Endometrial microvascular endothelial cells (primary cell): ENCODE data around the gene CHL1. TPM values are rescaled to one million over a fixed set of nuclear protein-coding genes. Genes with fewer than 3 reads are reported as not detected.

Experiments used
- in situ Hi-C: cut with HindIII; loops from 2 replicates; pipeline ENCODE4 v1.10.0; 2017; ENCODE audit warnings: low sequenced_read_pairs, low pct_unique_long_range_greater_than_20kb; ENCODE audit errors: inconsistent ontology term
- total RNA-seq: library from RNA; depleted of rRNA; stranded (reverse); fragments of >200 nt; gene quantifications from one replicate; pipeline ENCODE4 v1.2.3, GENCODE V29; 2015; ENCODE audit errors: inconsistent ontology term

The CHL1 gene
- total RNA-seq, 1 donor from 2014 or later, result not detected

DNA sequence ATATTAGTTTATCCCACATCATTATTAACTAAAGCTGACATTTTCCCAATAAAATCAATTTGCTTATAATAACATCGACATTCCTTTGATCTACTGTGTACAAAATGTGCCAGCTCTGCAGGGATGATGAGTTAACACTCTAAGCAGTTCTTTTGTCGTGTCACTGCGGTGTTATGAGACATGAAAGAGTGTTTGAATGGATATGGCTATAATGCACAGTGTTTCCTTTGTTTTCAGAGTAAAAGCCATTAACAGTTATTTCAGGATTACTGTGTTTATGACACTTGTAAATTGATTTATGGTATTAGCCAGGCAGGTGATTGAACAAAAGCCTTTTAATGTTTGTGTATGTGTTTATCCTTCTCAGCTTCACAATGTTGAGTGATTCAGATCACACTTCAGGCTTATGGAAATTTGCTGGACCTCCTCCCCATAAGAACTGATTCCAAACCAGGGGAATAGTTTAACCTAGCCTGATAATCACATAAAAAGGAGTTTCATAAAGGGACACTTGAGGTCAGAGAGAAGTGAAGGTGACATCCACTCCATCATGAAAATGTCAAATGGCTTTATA lies 115.7 kb downstream of the CHL1 start:
- in situ Hi-C loops, result no loop called here

DNA sequence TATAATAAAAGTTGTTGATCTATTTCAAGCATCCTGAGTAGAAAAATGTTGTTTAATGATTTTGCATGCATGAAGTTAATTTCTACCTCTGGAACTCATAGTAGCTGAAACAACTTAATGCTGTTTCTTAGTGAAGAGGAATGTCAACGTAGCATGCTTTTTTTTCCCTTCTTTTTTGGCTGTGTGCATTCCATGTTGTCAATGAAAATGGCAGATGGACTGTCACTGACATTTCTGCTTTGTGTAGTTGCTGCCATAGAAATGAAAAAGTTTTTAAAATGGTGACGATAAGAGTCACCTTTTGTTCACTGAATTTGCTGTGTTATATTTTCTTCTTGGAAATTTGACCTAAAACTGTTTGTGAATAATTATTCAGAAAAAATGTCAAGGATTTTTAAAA lies 116.3 kb downstream of the CHL1 start:
- in situ Hi-C loops, result no loop called here

DNA sequence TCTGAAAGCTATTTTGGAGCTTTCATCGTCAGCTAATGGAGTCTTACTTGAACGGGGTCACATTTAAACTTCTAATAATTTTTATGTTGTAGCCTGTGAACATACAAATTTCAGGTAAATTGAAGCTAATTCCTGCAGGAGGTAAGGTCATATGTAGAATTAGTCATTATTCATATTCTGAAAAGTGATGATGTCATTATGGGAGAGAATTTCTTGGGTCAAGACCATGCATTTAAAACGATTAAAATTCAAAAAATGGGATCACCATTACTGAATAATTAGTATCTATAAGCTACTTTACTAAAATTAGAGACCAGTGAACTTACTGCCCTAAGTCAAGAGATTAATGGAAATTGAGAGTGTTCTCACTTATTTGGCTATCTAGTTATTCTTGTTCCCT lies 120.4 kb downstream of the CHL1 start:
- in situ Hi-C loops, result no loop called here

DNA sequence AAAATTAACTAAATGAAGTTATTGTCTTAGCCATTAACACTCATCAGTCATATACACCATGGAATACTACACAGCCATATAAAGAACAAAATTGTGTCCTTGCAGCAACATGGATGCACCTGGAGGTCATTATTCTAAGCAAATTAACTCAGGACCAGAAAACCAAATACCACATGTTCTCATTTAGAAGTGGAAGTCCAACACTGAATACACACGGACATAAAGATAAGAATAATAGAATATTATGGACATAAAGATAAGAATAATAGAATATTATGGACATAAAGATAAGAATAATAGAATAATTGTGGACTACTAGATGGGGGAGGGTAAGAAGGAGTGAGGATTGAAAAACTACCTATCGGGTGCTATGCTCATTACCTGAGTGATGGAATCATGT lies 122.3 kb downstream of the CHL1 start:
- in situ Hi-C loops, result no loop called here

DNA sequence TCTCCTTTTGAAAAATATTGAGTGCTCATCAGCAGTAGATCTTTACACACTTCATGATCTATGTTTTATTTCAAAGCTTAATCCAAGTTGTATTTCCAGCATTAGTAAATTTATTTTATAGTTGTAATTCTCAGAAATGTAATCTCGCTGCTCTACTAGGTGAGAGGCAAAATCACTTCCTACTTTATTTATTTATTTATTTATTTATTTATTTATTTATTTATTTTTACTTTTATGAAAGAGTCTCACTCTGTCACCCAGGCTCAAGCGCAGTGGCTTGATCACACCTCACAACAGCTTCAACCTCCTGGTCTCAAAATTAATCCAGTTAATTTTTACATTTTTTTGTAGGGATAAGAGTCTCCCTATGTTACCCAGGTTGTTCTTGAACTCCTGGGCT lies 127.9 kb downstream of the CHL1 start:
- in situ Hi-C loops, result no loop called here

DNA sequence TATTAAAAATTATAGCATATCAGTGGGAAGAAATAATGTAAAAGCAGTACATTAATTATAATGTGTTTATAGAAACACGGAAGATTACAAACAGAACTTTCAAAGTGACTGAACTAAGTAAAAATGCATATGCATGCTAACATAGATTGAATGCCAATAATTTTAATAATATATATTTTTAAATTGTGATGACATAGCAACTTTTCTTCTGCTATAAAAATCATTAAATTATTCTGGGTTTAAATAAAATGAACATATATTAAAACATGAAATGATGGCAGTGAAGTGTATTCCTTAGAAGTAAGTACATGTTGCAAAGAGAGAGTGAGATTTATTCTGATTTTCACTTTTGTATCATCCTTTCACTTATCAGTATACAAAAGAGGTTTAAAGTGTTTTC lies 128.9 kb downstream of the CHL1 start:
- in situ Hi-C loops, result no loop called here

DNA sequence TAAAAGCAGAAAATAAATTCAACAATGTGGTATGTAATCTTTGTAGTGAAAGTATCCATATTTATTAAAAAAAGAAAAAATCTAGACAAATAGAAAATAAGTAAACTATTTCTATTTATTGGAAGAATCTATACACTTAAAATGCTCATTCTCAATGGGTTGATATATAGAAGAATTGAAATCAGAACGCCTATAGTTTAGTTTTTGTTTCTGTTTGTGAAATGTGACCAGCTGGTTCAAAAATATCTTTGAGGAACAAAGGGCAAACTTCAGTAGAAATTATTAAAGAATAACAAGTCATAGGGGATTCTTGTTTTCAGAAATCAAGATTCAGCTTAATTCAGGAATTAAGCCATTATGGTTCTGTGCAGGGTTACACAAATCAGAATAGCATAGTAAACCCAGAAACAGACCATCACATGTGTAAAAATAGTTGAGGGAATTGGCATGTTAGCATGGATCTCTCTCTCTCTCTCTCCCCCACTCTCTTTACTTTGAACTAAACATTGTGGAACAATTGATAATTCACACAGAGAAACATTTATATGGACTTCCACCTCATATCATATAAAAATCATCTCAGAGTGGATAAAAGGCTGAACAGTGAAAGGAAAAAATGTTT lies 134.0 kb downstream of the CHL1 start:
- in situ Hi-C loops, result no loop called here

DNA sequence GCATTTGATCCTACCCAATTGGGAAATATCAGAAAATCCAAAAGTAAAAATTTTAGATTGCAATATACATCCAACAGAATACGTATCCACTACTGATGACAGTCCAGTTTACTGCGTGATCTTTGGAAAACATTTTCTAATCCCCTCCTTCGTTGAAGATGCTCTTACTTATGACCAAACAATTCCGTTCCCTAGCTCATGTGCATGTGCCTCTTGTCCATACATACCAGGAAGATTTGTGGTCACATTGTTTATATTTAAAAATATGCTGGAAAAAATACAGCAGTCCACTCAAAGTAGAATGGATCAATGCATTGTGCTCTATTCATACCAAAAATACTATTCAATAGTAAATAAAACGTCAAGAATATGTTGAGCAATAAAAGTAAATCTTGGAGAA lies 135.3 kb downstream of the CHL1 start:
- in situ Hi-C loops, result no loop called here

DNA sequence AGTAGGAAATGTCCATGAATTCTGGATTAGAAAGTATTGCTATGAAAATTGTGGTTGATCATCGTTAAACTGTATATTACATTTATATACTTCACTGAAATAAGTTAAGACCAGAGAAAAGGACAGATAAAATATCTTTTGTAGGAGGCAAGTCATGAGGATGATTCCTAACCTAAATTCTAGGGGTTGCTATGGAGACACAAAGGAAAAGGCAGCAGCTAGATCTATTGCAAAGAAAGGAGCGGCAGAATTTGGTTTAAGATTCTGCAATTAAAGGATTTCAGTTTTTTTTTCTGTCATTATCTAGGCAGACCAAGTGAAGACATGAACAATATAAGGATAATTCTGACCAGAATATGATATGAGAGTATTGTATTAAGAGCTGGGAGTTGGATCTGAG lies 136.1 kb downstream of the CHL1 start:
- in situ Hi-C loops, result no loop called here

DNA sequence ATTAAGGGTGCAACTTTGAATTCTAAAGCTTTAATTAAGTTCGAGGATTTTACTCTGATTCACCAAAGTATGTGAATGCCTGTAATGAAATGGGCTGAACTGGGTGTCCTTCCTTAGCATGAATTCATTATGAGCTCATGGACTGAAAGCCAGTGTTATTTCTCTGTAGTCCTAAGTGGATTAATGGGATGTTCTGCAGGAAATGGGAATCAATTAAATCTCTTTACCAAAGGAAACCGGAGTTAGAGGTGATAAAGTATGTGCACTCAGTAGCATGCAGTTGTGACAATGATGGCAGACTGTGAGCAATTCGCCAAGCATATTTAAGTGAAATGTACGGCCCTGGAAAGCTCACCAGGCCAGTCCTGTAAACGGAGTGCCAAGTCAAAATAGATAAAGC lies 138.7 kb downstream of the CHL1 start:
- in situ Hi-C loops, result no loop called here

DNA sequence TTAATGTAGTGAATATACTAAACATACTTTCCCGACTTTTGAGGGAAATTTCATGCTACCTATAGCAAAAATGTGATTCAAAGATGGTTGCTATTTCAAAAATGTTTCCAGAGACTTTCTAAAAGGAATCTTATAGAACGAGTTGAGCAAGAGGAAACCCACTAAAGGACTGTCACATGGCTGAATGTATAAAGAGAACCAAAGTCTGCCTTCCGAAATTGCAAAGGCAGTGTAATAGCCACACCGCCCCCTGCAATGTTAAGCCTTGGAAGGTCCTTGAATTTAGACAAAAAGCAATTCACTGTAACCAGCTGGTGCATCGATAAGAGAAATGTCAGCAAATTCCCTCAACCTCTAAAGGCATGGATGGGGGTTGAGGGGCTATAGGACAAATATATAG lies 142.8 kb downstream of the CHL1 start:
- in situ Hi-C loops, result no loop called here

DNA sequence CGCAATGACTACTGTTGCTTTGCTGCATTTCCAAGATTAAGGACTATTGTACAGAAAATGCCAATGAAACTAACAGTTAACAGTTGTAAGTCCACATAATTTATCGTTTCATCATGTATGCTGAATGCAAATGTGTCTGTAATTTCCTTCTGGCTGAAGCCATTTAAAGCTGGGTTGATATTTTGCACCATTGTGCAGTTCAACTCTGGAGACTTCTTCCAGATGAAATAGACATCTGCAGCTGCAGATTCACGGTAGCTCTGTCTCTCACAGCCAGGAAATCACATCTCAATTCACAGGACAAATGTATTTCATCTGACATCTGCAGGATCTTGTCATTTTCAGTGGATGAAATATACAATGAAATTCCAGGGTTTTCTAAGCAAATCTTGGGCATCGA lies 145.4 kb downstream of the CHL1 start:
- in situ Hi-C loops, result no loop called here

DNA sequence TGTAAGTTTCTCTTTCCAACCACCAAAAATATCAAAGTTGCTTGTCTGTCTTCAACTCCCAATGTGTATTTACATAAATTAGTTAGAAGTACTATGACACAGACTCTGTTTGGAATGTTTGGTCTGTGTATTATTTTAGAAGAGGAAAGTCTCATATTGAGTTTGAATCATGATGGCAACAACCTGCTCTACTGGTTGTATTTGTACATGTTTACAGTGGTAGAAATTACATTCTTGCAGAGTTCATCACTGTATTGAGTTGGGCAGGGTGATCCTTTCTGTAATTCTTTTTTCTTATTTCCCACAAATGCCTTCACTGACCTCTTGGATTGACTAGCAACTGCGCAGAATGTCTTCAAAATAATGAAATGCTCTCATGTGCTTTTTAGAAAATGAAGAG lies 149.6 kb downstream of the CHL1 start:
- in situ Hi-C loops, result no loop called here

DNA sequence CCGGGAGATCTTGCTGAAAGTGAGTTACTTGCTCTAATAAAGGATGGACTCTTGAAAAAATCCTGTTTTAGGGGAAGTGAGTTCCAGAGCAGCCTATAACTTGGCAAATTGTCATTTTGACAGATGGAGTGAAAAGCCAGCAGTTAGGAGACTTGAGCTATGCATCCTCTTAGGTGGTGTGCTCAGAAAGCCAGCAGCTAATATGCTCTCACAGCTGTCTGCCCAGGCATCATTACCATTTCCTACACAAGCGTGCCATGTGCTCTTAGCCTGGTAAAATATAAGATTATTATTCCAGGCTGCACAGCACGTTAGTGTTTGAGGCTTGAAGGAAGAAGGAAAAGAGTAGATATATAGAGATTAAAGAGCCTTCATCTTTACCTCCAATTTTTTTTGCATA lies 151.0 kb downstream of the CHL1 start:
- in situ Hi-C loops, result no loop called here

DNA sequence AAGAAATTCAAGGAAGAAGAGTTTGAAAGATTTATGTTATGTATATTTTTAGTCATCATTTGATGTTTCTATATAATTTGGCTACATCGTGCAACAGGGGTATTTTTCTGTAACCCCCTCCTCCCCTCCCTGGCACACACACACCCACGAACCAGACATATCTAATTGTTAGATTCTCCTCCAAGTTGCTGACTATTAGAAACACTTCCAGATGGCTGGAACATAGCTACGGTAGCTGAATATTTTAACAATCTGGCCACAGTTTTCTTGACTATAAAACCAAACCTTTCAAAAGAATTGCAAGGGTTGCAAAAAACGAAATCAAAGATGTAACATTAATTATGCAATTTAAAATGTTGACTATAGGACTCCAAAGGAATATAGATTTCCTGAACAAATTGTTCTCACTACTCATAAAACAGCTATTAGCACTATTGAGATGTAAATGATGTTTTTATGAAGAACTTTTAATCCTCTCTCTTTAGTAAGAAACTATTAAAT lies 154.4 kb downstream of the CHL1 start:
- in situ Hi-C loops, result no loop called here

DNA sequence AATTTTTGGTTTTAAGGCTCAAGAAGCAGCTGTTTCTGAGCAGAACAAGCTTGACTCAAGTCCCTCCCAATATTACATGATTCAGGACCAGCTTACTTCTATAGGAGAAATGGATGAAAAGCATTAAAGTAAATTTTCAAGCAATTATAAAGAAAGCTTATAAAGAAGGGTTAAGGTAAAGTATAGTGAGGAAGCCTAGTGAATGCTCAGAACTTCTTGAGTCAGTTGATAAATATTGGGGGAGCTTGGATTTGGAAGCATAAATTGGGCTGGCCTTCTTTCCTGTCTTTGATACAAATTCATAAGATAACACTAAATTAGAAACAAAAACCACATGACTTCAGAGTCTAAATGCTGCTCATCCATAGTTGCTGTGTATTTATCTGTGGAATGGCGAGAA lies 156.0 kb downstream of the CHL1 start:
- in situ Hi-C loops, result no loop called here

DNA sequence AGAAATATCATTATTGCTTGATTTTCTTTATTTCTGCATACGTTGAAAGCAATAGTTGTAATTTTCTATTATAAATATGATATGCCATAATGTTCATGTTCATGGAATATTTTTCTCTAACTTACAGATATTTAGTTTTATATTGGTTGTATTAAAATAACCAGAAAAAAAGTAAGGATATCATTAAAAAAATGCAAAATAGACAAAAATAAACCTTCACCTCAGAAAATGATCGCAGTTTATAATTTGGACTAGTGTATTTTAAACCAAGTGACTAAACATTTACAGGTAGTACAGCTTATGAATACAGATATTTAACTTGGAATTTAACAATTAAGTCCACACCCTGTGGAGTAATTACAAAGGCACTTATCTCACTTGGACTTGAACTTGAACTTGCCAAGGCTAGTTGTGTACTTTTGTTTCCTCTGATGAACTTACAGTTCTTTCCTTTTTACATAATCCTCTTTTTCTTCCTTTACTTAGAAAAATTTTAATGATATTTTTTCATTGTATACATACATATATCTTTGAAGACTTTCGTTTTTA lies 156.7 kb downstream of the CHL1 start:
- in situ Hi-C loops, result no loop called here

DNA sequence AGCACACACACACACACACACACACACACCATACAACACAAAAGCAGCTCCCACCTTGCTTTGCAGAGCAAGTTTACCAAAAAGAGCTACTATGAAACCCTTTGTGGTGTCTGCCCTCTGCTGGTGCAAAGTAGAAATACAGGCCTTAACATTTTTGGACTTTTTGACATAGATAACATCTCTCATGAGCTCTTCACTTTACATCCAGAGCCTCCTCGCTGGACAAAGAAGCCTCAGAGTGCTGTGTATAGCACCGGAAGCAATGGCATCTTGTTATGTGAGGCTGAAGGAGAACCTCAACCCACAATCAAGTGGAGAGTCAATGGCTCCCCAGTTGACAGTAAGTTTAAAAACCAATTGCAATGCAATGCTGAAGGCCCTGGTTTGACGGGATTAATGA lies 157.9 kb downstream of the CHL1 start:
- in situ Hi-C loops, result no loop called here

DNA sequence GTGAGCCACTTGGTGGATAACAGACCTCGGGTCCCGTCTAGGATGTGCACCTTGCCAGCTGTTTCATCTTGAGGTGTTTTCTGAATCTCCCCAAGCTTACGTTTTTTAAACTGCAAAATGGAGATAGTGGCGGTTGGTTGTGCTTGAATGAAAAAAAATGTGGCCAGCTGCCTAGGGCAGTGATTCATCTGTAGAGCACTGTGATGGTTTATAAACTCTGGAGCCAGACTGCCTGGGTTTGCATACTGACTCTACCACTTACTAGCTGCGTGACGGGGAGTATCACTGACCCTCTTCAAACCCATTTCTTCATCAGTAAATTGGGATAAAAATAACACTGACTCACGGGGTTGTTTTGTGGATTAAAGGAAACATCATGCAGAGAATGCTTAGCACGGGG lies 159.1 kb downstream of the CHL1 start:
- in situ Hi-C loops, result no loop called here

DNA sequence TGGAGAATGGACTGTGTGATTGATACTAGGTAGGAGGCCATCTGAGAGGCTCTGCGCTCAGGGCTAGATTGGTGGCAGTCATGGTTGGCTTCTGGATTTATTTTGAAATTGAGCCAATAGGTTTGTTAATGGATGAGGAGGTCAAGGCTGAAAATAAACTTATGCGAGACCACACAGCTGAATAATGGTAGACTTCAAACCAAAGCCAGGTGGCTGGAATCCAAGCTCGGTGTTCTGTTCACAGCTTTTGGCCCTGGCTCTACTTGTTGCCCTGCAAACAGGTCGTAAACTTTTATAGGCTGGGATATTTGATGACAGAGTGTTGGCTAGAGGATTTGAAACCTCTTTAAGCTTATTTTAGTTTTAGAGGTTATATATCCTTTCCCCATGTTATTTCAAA lies 160.4 kb downstream of the CHL1 start:
- in situ Hi-C loops, result no loop called here

DNA sequence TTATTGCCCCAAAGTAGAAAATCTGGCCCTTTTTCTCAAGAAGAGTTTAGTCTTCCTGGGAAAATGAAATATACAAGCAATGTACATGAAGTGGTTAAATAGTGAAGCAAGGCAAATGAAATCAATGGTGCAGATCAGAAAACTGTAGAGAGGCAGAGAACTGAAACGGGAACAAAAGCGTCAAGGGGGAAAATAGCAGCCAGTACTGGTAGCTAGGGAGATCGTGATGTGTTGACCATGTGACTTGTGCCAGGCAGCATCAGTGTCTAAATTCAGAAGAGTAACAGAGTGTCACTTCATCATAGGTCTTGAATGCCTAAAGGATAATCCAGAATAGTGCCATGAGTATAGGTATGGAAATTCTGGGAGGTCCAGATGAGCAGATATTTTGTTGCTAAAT lies 163.1 kb downstream of the CHL1 start:
- in situ Hi-C loops, result no loop called here
